ENCODE measurements around the gene DFFB.
"Not testable (repeated sequence)": the region's sequence is repeated elsewhere in the genome, so short reads cannot be mapped to it uniquely, and the experiment has no call there.

The DFFB gene, protein sequence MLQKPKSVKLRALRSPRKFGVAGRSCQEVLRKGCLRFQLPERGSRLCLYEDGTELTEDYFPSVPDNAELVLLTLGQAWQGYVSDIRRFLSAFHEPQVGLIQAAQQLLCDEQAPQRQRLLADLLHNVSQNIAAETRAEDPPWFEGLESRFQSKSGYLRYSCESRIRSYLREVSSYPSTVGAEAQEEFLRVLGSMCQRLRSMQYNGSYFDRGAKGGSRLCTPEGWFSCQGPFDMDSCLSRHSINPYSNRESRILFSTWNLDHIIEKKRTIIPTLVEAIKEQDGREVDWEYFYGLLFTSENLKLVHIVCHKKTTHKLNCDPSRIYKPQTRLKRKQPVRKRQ

DNA sequence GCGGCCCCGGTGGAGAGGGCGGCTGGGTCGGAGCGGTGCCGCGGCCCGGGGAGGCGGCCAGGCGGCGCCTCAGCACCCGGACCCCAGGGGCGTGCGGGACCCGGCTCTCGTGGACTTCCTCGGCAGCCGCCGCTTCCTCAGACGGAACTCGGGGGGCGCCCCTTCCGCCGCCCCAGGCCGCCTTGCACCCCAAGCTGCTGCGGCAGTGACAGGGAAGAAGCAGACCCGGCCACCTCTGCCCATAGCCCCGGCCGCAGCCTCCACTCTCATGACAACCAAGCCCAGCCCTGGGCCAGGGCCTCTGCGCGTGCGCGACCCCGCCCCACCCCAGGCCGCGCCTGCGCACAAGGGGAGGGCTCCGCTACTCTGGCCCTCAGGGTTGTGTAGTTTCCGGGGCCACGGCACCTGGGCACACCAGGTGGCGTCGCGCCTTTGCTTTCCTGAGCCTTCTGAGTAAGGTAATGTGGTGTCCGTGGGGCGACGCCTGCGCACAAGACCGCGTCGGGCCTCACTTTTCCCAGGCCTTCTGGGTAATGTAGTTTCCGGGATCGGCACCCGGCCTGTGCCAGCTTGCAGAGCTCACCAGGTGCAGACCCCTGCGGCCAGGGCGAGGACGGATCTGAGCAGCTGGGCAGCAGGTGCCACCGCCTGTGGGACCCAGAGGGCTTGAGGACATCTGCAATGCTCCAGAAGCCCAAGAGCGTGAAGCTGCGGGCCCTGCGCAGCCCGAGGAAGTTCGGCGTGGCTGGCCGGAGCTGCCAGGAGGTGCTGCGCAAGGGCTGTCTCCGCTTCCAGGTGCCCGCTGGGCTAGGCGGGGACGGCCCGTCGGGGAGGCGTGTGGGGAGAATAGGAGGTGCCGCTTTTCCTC, at the start of gene DFFB, which contains the start of gene CEP104:
TSS of gene DFFB (plus strand) at position 554 of the 868 bp plus-strand sequence. CDS start at position 682, 128 bp downstream.
TSS of gene CEP104 (minus strand) at position 289 of the 868 bp plus-strand sequence. CDS start 4,804 bp downstream, outside the sequence.
- peak; percentile 97 for DNase-seq (ENCODE audit: low read depth)

- DNase-seq (ENCODE audit: low read depth), result no peak
Measured at GRCh38 chr1:3807769-3808168, 49.5 kb upstream of the DFFB start.

GRCh38 chr1:3809680-3810079, 47.6 kb upstream of the DFFB start:
- no peak for DNase-seq (ENCODE audit: low read depth)

DNA sequence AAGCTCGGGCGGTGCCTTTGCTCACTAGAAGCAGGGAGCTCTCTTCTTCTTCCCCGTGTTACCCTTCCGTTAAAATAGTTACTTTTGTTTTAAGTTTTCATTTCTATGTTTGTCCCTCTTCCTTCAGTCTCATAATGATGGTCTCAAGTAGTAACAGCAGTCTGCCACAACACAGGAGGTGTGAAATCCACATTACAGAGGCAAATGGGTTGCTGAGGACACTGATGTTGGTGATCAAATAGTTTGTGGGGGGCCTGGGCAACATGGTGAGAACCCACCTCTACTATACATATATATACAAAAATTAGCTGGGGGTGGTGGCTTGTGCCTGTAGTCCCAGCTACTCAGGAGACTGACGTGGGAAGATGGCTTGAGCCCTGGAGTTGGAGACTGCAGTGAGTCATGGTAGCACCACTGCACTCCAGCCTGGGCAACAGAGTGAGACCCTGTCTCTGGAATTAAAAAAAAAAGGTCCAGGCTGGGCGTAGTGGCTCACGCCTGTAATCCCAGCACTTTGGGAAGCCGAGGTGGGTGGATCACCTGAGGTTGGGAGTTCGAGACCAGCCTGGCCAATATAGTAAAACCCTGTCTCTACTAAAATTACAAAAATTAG, 47.0 kb upstream of the DFFB start:
- DNase-seq (ENCODE audit: low read depth), result not testable (repeated sequence)

GRCh38 chr1:3811595-3811911, 45.7 kb upstream of the DFFB start:
- no peak for DNase-seq (ENCODE audit: low read depth)

GRCh38 chr1:3814065-3814464, 43.2 kb upstream of the DFFB start:
- DNase-seq (ENCODE audit: low read depth), result no peak

DNA sequence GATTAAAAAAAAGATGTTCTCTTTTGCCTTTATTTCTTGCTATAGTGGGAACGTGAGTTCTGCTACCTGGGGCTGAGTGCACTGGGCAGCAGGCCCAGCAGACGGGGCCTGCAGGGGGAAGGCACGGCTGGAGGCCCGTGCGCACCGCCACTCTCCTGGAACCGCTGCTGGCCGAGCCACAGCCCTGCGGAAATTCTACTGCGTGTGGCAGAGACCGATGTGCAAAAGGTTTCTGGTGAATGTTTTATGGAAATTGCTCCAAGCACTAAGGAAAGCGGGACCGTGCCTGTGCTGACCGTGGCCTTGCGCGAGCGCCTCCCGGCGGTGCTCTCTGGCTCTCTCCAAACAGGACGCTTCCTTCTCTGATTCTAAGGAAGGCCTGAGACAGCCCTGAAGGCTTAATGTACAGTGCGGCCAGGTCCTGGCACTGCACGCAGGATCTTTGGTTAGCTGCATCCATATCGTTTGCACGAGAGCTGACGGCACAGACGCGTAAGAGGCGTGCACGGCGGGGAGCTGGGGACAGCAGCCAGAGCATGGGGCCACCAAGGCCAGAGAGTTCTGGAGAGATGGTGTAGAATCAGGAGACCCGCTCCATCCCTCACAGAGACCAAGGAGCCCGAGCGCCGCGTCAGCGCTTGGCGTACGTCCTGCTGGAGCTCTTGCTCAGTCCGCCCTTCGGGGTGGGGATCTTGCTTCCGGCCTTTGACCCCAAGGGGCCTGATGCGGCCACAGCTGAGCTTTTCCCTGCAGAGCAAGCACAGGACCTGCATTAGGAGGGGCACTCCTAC, 42.3 kb upstream of the DFFB start:
- DNase-seq (ENCODE audit: low read depth), result no peak

DNA sequence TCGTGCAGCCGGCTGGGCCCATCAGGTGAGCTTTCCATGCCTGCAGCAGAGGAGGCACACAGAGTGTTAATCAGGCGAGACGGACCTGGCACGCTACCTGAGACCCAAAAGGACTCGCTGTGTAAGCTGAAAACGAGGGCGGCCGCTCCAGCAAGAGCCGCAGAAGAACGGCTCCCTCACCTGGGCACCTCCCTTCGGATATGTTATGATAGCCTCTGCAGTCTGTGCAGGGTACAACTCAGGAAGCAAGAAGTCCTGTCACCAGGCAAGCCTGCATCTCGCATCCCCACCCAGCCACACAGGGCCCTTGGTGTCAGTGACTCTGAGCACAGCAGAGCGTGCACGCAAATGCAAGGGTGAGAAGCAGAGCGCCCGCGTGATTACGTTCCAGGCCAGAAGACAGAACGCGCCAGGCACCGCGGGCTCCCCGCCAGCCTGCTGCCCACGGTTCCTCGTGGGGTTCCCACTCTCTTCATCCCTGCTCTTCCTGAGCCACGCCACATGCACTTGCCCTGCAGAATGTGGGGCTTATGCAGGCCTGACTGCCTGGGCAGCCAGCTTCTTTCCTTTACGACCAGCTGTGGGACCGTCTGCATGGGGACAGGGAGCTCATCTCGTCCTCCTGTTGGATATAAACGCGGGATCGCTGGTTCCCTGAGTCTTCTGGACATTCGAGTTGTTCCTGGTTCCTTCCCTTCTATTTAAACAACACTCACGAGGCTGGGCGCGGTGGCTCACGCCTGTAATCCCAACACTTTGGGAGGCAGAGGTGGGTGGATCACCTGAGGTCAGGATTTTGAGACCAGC, 40.7 kb upstream of the DFFB start:
- DNase-seq (ENCODE audit: low read depth), result no peak

DNA sequence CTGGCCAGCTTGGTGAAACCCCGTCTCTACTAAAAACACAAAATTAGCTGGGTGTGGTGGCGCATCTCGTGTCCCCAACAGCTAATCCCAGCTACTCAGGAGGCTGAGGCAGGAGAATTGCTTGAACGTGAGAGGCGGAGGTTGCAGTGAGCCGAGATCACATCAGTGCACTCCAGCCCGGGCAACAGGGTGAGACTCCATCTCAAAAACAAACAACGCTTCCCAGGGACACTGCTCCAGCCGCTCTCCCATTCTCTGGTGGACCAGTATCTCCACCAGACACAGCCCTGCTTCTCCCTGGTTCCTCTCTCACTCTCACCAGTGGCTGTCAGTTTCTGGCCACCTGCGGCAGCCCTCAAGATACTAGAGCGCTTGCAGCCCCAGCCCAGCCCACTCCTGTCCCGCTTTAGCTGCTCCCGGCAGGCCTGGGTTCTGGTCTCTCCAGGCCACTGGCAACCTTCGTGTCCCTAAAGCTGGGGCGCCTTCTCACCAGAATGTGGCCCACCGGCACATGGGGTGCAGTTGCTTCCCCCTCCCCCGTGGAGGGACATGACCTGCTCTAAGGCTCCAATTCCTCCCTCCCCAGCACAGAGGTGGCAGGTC, 40.0 kb upstream of the DFFB start:
- no peak for DNase-seq (ENCODE audit: low read depth)

GRCh38 chr1:3817821-3818597, 39.3 kb upstream of the DFFB start:
- no peak for DNase-seq (ENCODE audit: low read depth)

- DNase-seq (ENCODE audit: low read depth), result no peak
Measured at GRCh38 chr1:3819771-3820200, 37.5 kb upstream of the DFFB start.

- DNase-seq (ENCODE audit: low read depth), result no peak
Measured at GRCh38 chr1:3820316-3820715, 37.0 kb upstream of the DFFB start.

GRCh38 chr1:3821004-3821403, 36.3 kb upstream of the DFFB start:
- DNase-seq (ENCODE audit: low read depth), result no peak

GRCh38 chr1:3821447-3821846, 35.8 kb upstream of the DFFB start:
- no peak for DNase-seq (ENCODE audit: low read depth)

DNA sequence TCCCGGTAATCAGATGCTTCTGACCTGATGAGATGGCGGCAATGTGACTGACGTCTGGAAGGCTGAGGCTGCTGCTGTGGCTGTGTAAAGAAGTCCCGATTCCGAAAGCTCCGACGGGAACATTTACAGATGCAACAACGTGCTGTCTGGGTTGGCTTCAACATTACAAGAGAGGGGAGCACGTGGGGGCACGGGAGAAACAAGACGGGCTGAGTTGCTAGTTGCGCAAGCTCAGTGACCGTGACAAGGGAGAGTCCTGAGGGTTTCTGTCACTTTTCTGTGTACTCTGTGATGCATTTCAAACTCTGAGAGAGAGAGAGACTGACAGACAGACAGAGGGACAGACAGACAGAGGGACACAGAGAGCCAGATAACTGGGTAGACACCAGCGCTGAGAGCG, 35.4 kb upstream of the DFFB start:
- DNase-seq (ENCODE audit: low read depth), result no peak

DNA sequence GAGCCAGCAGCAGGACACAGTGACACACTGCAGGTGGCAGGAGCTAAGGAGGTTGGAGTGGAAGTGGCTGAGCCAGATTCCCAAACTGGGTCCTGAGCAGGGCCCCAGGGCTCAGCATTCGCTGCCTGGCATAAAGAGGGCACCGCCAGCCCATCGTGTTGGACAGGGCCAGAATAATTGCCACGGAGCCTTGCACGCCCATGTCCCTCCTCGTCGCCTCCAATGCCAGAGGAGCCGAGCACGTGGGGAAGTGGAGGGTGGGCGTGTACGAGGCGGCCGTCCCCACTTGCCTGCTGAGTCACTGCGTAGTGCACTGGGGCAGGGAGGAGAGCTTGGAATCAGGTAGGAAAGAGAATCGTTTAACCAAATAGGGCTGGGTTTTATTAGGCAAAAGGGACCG, 34.9 kb upstream of the DFFB start:
- no peak for DNase-seq (ENCODE audit: low read depth)

DNA sequence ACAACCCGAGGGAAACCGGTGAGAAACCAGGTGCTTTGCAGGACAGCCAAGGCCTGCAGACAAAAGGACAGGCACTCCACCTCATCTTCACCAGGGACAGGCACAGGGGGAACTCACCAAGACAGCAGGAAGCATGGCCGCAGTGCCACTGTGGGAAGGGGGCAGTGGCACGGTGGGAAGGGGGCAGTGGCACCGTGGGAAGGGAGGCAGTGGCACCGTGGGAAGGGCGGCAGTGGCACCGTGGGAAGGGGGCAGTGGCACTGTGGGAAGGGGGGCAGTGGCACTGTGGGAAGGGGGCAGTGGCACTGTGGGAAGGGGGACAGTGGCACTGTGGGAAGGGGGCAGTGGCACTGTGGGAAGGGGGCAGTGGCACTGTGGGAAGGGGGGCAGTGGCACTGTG, 32.6 kb upstream of the DFFB start:
- DNase-seq (ENCODE audit: low read depth), result no peak

DNA sequence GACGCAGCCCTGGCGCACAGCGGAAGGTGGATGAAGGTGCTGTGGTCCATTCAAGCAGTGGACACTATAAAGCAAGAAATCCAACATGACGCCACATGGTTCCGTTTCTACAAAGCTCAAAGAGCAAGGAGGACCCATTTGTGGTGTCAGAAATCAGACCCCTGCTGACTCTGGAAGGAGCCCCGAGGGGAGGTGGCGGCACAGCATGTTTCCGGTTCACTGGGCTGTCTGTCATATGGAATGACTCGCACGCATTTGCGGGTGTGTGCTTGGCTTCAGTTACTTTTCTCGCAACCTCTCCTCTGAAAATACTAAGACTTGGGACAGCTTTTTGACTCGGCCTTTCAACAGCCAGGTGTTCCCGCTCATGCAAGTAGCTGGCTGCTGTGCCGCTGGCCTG, 31.9 kb upstream of the DFFB start:
- DNase-seq (ENCODE audit: low read depth), result no peak

DNA sequence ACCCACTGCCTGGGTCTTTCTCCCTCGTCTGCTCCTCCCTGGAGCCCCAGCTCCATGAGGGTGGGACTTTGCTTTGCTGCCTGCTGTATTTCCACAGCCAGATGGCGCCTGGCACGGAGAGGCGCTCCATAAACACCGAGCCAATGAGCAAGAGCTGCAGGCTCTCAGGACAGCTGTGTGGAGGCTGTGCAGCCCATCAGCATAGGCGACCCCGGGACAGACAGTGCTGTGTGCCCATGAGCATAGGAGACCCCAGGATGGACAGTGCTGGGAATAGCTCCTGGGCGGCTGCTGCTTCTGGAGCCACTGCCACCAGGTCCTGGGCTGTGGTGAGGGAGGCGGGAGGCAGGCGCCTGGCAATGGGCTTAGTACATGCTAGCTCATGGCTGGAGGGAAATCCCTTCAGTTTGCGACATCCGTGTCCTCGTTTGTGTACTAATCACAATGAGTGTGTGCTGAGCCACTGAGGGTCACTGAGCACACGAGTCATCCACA, 29.4 kb upstream of the DFFB start:
- no peak for DNase-seq (ENCODE audit: low read depth)

- DNase-seq (ENCODE audit: low read depth), result no peak
Measured at GRCh38 chr1:3828391-3828790, 28.9 kb upstream of the DFFB start.

Measured in T-helper 22 cell (primary cell).